ENCODE measurements around the gene KIAA0825. TPM values are rescaled to one million over a fixed set of nuclear protein-coding genes. Genes with fewer than 3 reads are reported as not detected.

The KIAA0825 gene
- total RNA-seq, 1 donor, result 9.5 TPM

- H3K4me3 ChIP-seq (ENCODE audit: low read depth, low read length), result no peak overlapping the region
- TF ChIP-seq CTCF (IDR thresholded peaks at IDR 0.05; ENCODE audit: insufficient read depth, low read depth, low read length), result no peak
- DNase-seq (ENCODE audit: low read depth), result no peak
Measured at GRCh38 chr5:94498199-94498598, 120.2 kb downstream of the KIAA0825 start.

DNA sequence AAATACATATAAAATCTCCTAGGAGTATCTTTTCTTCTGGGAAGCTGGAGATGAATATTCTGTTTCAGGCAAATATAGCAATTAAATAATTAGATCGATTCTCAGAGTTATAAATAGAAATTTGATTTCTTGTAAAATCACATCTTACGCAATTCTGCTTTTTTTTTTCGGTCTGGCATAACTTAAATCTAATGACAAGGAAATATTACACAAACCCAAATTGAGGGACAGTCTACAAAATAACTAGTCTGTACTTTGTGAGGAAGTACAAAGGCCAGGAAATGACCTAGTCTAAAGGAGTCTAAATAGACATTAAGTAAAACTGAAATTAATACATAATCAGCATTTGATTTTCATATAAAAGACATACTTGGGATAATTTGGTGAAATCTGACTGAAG, 133.3 kb downstream of the KIAA0825 start:
- no peak for TF ChIP-seq CTCF (IDR thresholded peaks at IDR 0.05; ENCODE audit: insufficient read depth, low read depth, low read length)
- no peak overlapping the region for H3K4me3 ChIP-seq (ENCODE audit: low read depth, low read length)
- DNase-seq (ENCODE audit: low read depth), result no peak

DNA sequence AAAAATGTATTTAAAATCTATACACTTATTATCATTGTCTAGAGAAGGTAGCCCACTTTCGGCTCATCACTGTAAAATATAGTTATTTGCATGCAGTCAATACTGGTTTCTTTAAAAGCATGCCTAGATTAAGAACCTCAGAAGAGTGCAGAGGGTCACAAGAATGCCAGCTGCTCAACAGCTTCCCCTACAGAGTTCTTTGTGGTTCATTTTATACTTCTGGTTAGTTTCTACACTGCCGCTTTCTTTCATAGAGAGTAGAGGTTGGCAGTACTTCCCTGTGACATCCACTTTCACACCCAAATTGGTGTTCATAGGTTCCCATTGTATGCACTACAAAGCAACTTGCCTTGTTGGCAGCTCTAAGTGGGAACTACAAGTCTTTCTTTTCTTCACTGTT, 137.3 kb downstream of the KIAA0825 start:
- TF ChIP-seq CTCF (IDR thresholded peaks at IDR 0.05; ENCODE audit: insufficient read depth, low read depth, low read length), result no peak

DNA sequence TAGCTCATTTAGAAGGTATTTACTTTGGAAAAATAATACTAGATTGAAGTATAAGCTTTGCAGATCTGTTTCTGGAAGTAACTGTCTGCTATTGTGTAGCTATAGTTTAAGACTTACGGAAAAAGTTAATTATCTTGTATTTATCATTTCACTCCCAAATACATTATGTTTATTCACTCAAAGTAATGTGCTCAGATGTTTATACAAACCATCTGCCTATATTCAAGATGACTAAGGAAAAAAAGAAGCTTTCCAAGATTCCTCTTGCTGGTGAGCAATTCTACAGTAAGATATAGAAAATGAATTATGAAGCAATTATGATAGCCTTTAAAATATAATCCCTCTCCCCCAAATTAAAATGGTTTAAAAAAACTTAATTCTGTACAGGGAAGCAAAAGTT, 137.9 kb downstream of the KIAA0825 start:
- no peak for TF ChIP-seq CTCF (IDR thresholded peaks at IDR 0.05; ENCODE audit: insufficient read depth, low read depth, low read length)
- H3K4me3 ChIP-seq (ENCODE audit: low read depth, low read length), result no peak overlapping the region
- DNase-seq (ENCODE audit: low read depth), result no peak

More for the DNA sequence above, 137.3 kb downstream of the KIAA0825 start:
- H3K4me3 ChIP-seq (ENCODE audit: low read depth, low read length), result no peak overlapping the region
- no peak for DNase-seq (ENCODE audit: low read depth)

- no peak overlapping the region for H3K4me3 ChIP-seq (ENCODE audit: low read depth, low read length)
- no peak for TF ChIP-seq CTCF (IDR thresholded peaks at IDR 0.05; ENCODE audit: insufficient read depth, low read depth, low read length)
- no peak for DNase-seq (ENCODE audit: low read depth)
Measured at GRCh38 chr5:94473936-94474335, 144.5 kb downstream of the KIAA0825 start.

DNA sequence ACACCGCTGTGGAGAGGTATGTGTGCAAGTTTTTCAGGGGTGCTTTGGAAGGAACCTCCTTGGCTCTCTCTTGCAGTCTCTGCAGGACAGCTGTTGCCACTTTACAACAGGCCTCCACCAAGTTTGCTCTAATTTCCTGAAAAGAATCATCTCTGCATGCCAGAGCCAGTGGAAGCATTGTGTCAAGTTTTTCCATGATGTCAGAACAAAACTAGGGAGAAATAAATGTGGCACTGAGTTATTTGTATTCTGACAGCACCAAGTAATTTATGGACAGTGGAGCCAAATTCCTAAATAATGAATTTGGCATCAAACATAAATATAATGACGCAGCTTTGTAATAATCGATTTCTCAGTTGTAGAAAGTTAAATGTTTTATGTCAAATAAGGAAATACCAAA, 146.9 kb downstream of the KIAA0825 start:
- no peak for DNase-seq (ENCODE audit: low read depth)
- TF ChIP-seq CTCF (IDR thresholded peaks at IDR 0.05; ENCODE audit: insufficient read depth, low read depth, low read length), result no peak
- no peak overlapping the region for H3K4me3 ChIP-seq (ENCODE audit: low read depth, low read length)

DNA sequence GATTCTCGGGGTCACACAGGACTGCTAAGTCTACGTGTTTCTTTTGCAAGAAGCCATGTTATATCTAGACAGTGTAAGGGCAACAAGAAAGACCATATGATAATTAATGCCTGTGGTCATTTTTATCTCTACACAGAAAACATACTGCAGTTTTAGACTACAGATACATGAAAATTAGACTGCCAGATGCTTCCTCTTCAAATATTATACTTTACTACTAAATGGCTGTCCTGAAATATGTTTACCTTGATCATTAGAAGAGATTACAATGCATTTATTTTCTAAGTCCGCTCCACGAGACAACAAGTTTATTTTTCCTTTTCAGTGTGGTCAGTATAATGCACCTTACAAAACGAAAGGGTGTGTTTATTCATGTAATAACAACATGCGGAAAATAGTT, 147.6 kb downstream of the KIAA0825 start:
- H3K4me3 ChIP-seq (ENCODE audit: low read depth, low read length), result no peak overlapping the region
- no peak for DNase-seq (ENCODE audit: low read depth)
- no peak for TF ChIP-seq CTCF (IDR thresholded peaks at IDR 0.05; ENCODE audit: insufficient read depth, low read depth, low read length)

All from fibroblast of villous mesenchyme (primary cell).